AG09309 (cell line): ENCODE measurements around the gene SLC16A3.
"Not testable (repeated sequence)": the region's sequence is repeated elsewhere in the genome, so short reads cannot be mapped to it uniquely, and the experiment has no call there.

ENCODE experiments used
- DNase-seq: peaks from one replicate; pipeline ENCODE4 v3.0.0-alpha.2; 2010; ENCODE audit warnings: low read depth
- H3K4me3 ChIP-seq: 2 replicates; pipeline ENCODE4 v1.5.1; 2011; ENCODE audit warnings: mild to moderate bottlenecking, low read depth, low read length, moderate library complexity; ENCODE audit not compliant: control insufficient read depth
- CTCF ChIP-seq: IDR thresholded peaks from 2 replicates; pipeline ENCODE4 v1.5.1; 2011; ENCODE audit warnings: mild to moderate bottlenecking, low read depth, low read length, inconsistent platforms; ENCODE audit not compliant: insufficient read depth, control insufficient read depth; ENCODE audit errors: missing control alignments

Gene SLC16A3

GRCh38 chr17:82187500-82187899 lies 41.3 kb upstream of the SLC16A3 start:
- H3K4me3 ChIP-seq, result no peak overlapping the region
- TF ChIP-seq CTCF, result no peak
- DNase-seq, result no peak

GRCh38 chr17:82188001-82188961 lies 40.6 kb upstream of the SLC16A3 start:
- no peak overlapping the region for H3K4me3 ChIP-seq
- no peak for DNase-seq
- TF ChIP-seq CTCF, result no peak

- H3K4me3 ChIP-seq, DNase-seq: not testable (repeated sequence)
Measured at GRCh38 chr17:82193050-82193449, 35.8 kb upstream of the SLC16A3 start.

- no peak overlapping the region for H3K4me3 ChIP-seq
- TF ChIP-seq CTCF, result no peak
- DNase-seq, result no peak
Measured at GRCh38 chr17:82193520-82194220, 35.2 kb upstream of the SLC16A3 start.

GRCh38 chr17:82194765-82195164 lies 34.1 kb upstream of the SLC16A3 start:
- DNase-seq, result no peak
- no peak for TF ChIP-seq CTCF
- no peak overlapping the region for H3K4me3 ChIP-seq

GRCh38 chr17:82195675-82196672 lies 32.9 kb upstream of the SLC16A3 start:
- DNase-seq, result no peak
- no peak for TF ChIP-seq CTCF

GRCh38 chr17:82198092-82198491 lies 30.8 kb upstream of the SLC16A3 start:
- no peak for TF ChIP-seq CTCF
- no peak for DNase-seq
- H3K4me3 ChIP-seq, result no peak overlapping the region

More at GRCh38 chr17:82195675-82196672, 32.9 kb upstream of the SLC16A3 start:
- no peak overlapping the region for H3K4me3 ChIP-seq
